Measurements from ENCODE around the gene DAZAP1. TPM values are rescaled to one million over a fixed set of nuclear protein-coding genes. Genes with fewer than 3 reads are reported as not detected.

The DAZAP1 gene
- total and polyA plus RNA-seq, 8 donors = 21.4 to 124 (median 51.5) TPM

GRCh38 chr19:1461862-1462261 is 54.5 kb downstream of the DAZAP1 start:
- peaks cover 7 to 26% (median 23%) of the 10 kb centered on the region in 4 donors for H3K4me1 ChIP-seq
- H3K36me3 ChIP-seq = peaks cover 7 to 18% (median 15%) of the 10 kb centered on the region in 4 donors
- no peaks in the 10 kb centered on the region for H3K9me3 ChIP-seq
- WGBS, 5 donors = 91 to 94% (median 92%) methylated on average over 9 to 24 of the region's 24 CpGs
- intact Hi-C loops (cut with DNase I; ENCODE audit: low total_unique reads) = no loop called here
- no peak overlapping the region for H3K4me3 ChIP-seq
- H3K27ac ChIP-seq = no peak overlapping the region
- DNase-seq = no peak
- TF ChIP-seq POLR2AphosphoS5 (IDR thresholded peaks at IDR 0.05) (no peak), POLR2A (IDR thresholded peaks at IDR 0.05) (no peak), EP300 (IDR thresholded peaks at IDR 0.05) (no peak)
- TF ChIP-seq, protein P1, sequence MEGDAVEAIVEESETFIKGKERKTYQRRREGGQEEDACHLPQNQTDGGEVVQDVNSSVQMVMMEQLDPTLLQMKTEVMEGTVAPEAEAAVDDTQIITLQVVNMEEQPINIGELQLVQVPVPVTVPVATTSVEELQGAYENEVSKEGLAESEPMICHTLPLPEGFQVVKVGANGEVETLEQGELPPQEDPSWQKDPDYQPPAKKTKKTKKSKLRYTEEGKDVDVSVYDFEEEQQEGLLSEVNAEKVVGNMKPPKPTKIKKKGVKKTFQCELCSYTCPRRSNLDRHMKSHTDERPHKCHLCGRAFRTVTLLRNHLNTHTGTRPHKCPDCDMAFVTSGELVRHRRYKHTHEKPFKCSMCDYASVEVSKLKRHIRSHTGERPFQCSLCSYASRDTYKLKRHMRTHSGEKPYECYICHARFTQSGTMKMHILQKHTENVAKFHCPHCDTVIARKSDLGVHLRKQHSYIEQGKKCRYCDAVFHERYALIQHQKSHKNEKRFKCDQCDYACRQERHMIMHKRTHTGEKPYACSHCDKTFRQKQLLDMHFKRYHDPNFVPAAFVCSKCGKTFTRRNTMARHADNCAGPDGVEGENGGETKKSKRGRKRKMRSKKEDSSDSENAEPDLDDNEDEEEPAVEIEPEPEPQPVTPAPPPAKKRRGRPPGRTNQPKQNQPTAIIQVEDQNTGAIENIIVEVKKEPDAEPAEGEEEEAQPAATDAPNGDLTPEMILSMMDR (IDR thresholded peaks at IDR 0.05) = no peak
- peaks cover 2 to 69% (median 34%) of the 10 kb centered on the region in 3 donors for H3K27me3 ChIP-seq

GRCh38 chr19:1465191-1466016 is 58.0 kb downstream of the DAZAP1 start:
- 25 to 63% (median 28%) methylated on average over 34 to 83 of the region's 83 CpGs for WGBS, 5 donors
- peaks cover 27 to 69% (median 52%) of the 10 kb centered on the region in 3 donors for H3K27me3 ChIP-seq
- peak; percentile 50 to 81 for DNase-seq
- H3K27ac ChIP-seq = no peak overlapping the region
- intact Hi-C loops (cut with DNase I; ENCODE audit: low total_unique reads) = no loop called here
- no peaks in the 10 kb centered on the region for H3K9me3 ChIP-seq
- peaks cover 43 to 53% (median 51%) of the 10 kb centered on the region in 4 donors for H3K4me1 ChIP-seq
- peaks cover 4 to 11% (median 10%) of the 10 kb centered on the region in 4 donors for H3K36me3 ChIP-seq
- TF ChIP-seq POLR2A (IDR thresholded peaks at IDR 0.05) = no peak
- TF ChIP-seq, protein P1 (IDR thresholded peaks at IDR 0.05) = peak in 4 of 7 experiments; percentile 22 to 38 (median 28)
- peak overlapping the region in 2 of 4 donors; percentile 3 to 31 for H3K4me3 ChIP-seq

DNA sequence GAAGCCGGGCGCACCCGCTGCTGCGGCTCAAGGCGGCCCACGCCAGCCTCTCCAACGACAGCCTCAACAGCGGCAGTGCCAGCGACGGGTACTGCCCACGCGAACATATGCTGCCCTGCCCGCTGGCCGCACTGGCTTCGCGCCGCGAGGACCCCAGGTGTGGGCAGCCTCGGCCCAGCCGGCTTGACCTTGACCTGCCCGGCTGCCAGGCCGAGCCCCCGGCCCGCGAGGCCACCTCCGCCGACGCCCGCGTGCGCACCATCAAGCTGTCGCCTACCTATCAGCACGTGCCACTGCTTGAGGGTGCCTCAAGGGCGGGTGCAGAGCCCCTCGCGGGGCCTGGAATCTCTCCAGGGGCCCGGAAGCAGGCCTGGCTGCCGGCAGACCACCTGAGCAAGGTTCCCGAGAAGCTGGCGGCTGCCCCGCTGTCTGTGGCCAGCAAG is 58.7 kb downstream of the DAZAP1 start:
- intact Hi-C loops (cut with DNase I; ENCODE audit: low total_unique reads) = no loop called here
- H3K4me1 ChIP-seq = peaks cover 49 to 59% (median 58%) of the 10 kb centered on the region in 4 donors
- H3K27ac ChIP-seq = no peak overlapping the region

More for the DNA sequence above, 58.7 kb downstream of the DAZAP1 start:
- TF ChIP-seq POLR2A (IDR thresholded peaks at IDR 0.05) (no peak), POLR2AphosphoS5 (IDR thresholded peaks at IDR 0.05) (no peak), EP300 (IDR thresholded peaks at IDR 0.05) (no peak)
- TF ChIP-seq, protein P1 (IDR thresholded peaks at IDR 0.05) = no peak
- WGBS, 5 donors = 35 to 67% (median 40%) methylated on average over 7 to 41 of the region's 41 CpGs
- Histone ChIP-seq H3K9me3 (no peaks in the 10 kb centered on the region), H3K27me3 (peaks cover 28 to 69% (median 58%) of the 10 kb centered on the region in 3 donors), H3K36me3 (peaks cover 0 to 5% (median 4%) of the 10 kb centered on the region in 4 donors), H3K4me3 (peak overlapping the region in 2 of 4 donors; percentile 3 to 31)
- no peak for DNase-seq
